ENCODE measurements around the gene PAM. TPM values are rescaled to one million over a fixed set of nuclear protein-coding genes. Genes with fewer than 3 reads are reported as not detected.

The PAM gene
- total RNA-seq, 1 experiment from 2014 or later = 257 TPM

DNA sequence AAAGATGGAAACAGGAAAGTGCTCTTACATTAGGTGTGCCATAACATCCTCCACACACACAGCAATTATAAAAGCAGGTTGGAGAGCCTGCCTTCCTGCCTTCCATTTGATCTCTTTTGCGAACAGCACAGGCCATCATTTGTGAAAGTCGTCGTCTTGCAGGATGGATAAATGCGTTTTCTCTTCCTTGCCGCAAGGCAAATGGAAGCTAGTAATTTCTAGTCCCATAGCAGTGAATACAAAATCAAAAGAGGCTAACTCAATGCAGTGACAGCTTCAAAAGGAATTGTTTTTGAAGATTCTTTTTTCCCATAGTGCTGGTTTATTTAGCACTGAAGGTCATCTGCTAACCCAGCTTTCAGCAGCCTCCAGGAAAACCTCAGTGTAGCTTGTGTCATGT, 186.0 kb downstream of the PAM start:
- BruUV-seq (replicated peaks) = no TSS peak
- TF ChIP-seq RAD21 (IDR thresholded peaks at IDR 0.05; ENCODE audit: low read depth) (no peak), SP1 (IDR thresholded peaks at IDR 0.05; ENCODE audit: low read depth) (no peak), JUND (IDR thresholded peaks at IDR 0.05) (no peak), SIN3A (IDR thresholded peaks at IDR 0.05; ENCODE audit: low read depth) (no peak), POLR2A (IDR thresholded peaks at IDR 0.05; ENCODE audit: borderline replicate concordance, extremely low read depth, insufficient read depth, insufficient read length) (no peak)
- ChIA-PET CTCF (no interaction called here), RAD21 (ENCODE audit: low non-redundant PET in 1 of 2, low total read pairs in 2 of 2, uncharacterized antibody in 2 of 2, unreplicated experiment in 2 of 2) (no interaction called here), POLR2A (no interaction called here)
- no peaks in the 10 kb centered on the region for H3K4me1 ChIP-seq (ENCODE audit: control insufficient read depth in 1 of 2, insufficient read depth in 2 of 2, low read length in 2 of 2)
- ATAC-seq (no peak), DNase-seq (ENCODE audit: low read depth, low spot score) (no peak)
- H4K20me1 ChIP-seq (ENCODE audit: insufficient read depth) = no peaks in the 10 kb centered on the region
- H3K9me2 ChIP-seq (ENCODE audit: insufficient read depth) = no peaks in the 10 kb centered on the region
- H3K36me3 ChIP-seq (ENCODE audit: control insufficient read depth in 1 of 2, insufficient read depth in 2 of 2, low read length in 2 of 2) = no peaks in the 10 kb centered on the region
- no peaks in the 10 kb centered on the region for H3K27me3 ChIP-seq (ENCODE audit: insufficient read depth, low read length)
- H3K27ac ChIP-seq (ENCODE audit: low read depth, low read length) = no peak overlapping the region
- H3K79me2 ChIP-seq (ENCODE audit: insufficient read depth, low read length) = no peaks in the 10 kb centered on the region
- H3K9me3 ChIP-seq (ENCODE audit: control insufficient read depth in 1 of 2, insufficient read depth in 1 of 2, low read depth in 1 of 2, low read length in 2 of 2) = no peaks in the 10 kb centered on the region
- no peak overlapping the region for H2AFZ ChIP-seq (ENCODE audit: low read depth, low read length, poor library complexity, severe bottlenecking)
- intact Hi-C loops (cut with micrococcal nuclease) = no loop called here
- H3K4me3 ChIP-seq (replicated peaks in 1 of 2; ENCODE audit: low read depth in 1 of 2, low read length in 2 of 2) = no peak overlapping the region
- no peak overlapping the region for H3K9ac ChIP-seq (ENCODE audit: low read length)
- no peak overlapping the region for H3K4me2 ChIP-seq (ENCODE audit: low read length)

DNA sequence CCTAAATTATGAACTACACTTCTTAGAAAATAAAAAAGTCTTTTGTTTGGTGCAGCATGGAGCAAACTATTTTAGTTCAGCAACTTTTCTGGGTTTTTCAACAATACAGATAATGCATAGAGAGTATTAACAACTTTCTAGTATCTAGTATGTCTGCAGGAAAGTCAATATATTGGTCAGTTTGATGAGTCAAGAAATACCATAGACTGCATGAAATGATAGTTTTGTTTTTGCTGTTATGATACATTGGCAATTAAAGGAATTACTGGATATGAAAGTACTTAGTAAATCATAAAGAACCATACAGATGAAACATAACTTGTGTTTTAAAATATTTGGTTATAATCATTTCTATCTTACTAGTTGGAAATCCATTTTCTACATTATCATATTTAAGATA, 191.3 kb downstream of the PAM start:
- peaks cover 9 to 11% of the 10 kb centered on the region in 2 experiments; a peak in 3 of 4 replicates for H3K36me3 ChIP-seq (ENCODE audit: control insufficient read depth in 1 of 2, insufficient read depth in 2 of 2, low read length in 2 of 2)
- POLR2A ChIA-PET = no interaction called here
- TF ChIP-seq POLR2A (IDR thresholded peaks at IDR 0.05; ENCODE audit: borderline replicate concordance, extremely low read depth, insufficient read depth, insufficient read length) (no peak), JUND (IDR thresholded peaks at IDR 0.05) (no peak), EZH2 (IDR thresholded peaks at IDR 0.05) (no peak), CBX3 (IDR thresholded peaks at IDR 0.05; ENCODE audit: low read depth) (no peak), EZH2phosphoT487 (IDR thresholded peaks at IDR 0.05; ENCODE audit: borderline replicate concordance) (no peak), SRF (IDR thresholded peaks at IDR 0.05; ENCODE audit: low read depth) (no peak), TCF7L2 (IDR thresholded peaks at IDR 0.05; ENCODE audit: borderline replicate concordance, extremely low read depth, insufficient read depth, insufficient read length) (no peak), FOSL1 (IDR thresholded peaks at IDR 0.05; ENCODE audit: low read depth) (no peak)
- TF ChIP-seq, protein P1, sequence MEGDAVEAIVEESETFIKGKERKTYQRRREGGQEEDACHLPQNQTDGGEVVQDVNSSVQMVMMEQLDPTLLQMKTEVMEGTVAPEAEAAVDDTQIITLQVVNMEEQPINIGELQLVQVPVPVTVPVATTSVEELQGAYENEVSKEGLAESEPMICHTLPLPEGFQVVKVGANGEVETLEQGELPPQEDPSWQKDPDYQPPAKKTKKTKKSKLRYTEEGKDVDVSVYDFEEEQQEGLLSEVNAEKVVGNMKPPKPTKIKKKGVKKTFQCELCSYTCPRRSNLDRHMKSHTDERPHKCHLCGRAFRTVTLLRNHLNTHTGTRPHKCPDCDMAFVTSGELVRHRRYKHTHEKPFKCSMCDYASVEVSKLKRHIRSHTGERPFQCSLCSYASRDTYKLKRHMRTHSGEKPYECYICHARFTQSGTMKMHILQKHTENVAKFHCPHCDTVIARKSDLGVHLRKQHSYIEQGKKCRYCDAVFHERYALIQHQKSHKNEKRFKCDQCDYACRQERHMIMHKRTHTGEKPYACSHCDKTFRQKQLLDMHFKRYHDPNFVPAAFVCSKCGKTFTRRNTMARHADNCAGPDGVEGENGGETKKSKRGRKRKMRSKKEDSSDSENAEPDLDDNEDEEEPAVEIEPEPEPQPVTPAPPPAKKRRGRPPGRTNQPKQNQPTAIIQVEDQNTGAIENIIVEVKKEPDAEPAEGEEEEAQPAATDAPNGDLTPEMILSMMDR (IDR thresholded peaks at IDR 0.05 in 2 of 3, conservative IDR thresholded peaks at IDR 0.05 in 1 of 3; ENCODE audit: borderline replicate concordance in 1 of 3, insufficient read depth in 1 of 3, low read depth in 2 of 3, low read length in 2 of 3) = no peak
- TF ChIP-seq, protein P2, sequence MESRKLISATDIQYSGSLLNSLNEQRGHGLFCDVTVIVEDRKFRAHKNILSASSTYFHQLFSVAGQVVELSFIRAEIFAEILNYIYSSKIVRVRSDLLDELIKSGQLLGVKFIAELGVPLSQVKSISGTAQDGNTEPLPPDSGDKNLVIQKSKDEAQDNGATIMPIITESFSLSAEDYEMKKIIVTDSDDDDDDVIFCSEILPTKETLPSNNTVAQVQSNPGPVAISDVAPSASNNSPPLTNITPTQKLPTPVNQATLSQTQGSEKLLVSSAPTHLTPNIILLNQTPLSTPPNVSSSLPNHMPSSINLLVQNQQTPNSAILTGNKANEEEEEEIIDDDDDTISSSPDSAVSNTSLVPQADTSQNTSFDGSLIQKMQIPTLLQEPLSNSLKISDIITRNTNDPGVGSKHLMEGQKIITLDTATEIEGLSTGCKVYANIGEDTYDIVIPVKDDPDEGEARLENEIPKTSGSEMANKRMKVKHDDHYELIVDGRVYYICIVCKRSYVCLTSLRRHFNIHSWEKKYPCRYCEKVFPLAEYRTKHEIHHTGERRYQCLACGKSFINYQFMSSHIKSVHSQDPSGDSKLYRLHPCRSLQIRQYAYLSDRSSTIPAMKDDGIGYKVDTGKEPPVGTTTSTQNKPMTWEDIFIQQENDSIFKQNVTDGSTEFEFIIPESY (IDR thresholded peaks at IDR 0.05; ENCODE audit: extremely low read depth, insufficient replicate concordance, low read length) = no peak
- TF ChIP-seq, protein P3, sequence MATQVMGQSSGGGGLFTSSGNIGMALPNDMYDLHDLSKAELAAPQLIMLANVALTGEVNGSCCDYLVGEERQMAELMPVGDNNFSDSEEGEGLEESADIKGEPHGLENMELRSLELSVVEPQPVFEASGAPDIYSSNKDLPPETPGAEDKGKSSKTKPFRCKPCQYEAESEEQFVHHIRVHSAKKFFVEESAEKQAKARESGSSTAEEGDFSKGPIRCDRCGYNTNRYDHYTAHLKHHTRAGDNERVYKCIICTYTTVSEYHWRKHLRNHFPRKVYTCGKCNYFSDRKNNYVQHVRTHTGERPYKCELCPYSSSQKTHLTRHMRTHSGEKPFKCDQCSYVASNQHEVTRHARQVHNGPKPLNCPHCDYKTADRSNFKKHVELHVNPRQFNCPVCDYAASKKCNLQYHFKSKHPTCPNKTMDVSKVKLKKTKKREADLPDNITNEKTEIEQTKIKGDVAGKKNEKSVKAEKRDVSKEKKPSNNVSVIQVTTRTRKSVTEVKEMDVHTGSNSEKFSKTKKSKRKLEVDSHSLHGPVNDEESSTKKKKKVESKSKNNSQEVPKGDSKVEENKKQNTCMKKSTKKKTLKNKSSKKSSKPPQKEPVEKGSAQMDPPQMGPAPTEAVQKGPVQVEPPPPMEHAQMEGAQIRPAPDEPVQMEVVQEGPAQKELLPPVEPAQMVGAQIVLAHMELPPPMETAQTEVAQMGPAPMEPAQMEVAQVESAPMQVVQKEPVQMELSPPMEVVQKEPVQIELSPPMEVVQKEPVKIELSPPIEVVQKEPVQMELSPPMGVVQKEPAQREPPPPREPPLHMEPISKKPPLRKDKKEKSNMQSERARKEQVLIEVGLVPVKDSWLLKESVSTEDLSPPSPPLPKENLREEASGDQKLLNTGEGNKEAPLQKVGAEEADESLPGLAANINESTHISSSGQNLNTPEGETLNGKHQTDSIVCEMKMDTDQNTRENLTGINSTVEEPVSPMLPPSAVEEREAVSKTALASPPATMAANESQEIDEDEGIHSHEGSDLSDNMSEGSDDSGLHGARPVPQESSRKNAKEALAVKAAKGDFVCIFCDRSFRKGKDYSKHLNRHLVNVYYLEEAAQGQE (IDR thresholded peaks at IDR 0.05; ENCODE audit: low read depth) = no peak

More for the DNA sequence above, 191.3 kb downstream of the PAM start:
- no peaks in the 10 kb centered on the region for H3K4me1 ChIP-seq (ENCODE audit: control insufficient read depth in 1 of 2, insufficient read depth in 2 of 2, low read length in 2 of 2)
- ATAC-seq (no peak), DNase-seq (ENCODE audit: low read depth, low spot score) (no peak)
- CTCF ChIA-PET = no interaction called here
- H3K4me2 ChIP-seq (ENCODE audit: low read length) = no peak overlapping the region
- H3K9ac ChIP-seq (ENCODE audit: low read length) = no peak overlapping the region
- intact Hi-C loops (cut with micrococcal nuclease) = no loop called here
- H4K20me1 ChIP-seq (ENCODE audit: insufficient read depth) = no peaks in the 10 kb centered on the region
- H3K4me3 ChIP-seq (replicated peaks in 1 of 2; ENCODE audit: low read depth in 1 of 2, low read length in 2 of 2) = no peak overlapping the region
- H3K27ac ChIP-seq (ENCODE audit: low read depth, low read length) = no peak overlapping the region
- H3K9me3 ChIP-seq (ENCODE audit: control insufficient read depth in 1 of 2, insufficient read depth in 1 of 2, low read depth in 1 of 2, low read length in 2 of 2) = no peaks in the 10 kb centered on the region
- RAD21 ChIA-PET (ENCODE audit: low non-redundant PET in 1 of 2, low total read pairs in 2 of 2, uncharacterized antibody in 2 of 2, unreplicated experiment in 2 of 2) = no interaction called here
- no peaks in the 10 kb centered on the region for H3K9me2 ChIP-seq (ENCODE audit: insufficient read depth)
- H3K79me2 ChIP-seq (ENCODE audit: insufficient read depth, low read length) = no peaks in the 10 kb centered on the region
- BruUV-seq (replicated peaks) = no TSS peak
- no peak overlapping the region for H2AFZ ChIP-seq (ENCODE audit: low read depth, low read length, poor library complexity, severe bottlenecking)
- no peaks in the 10 kb centered on the region for H3K27me3 ChIP-seq (ENCODE audit: insufficient read depth, low read length)
